ENCODE results near the gene ALG2. TPM values are rescaled to one million over a fixed set of nuclear protein-coding genes. Genes with fewer than 3 reads are reported as not detected.

Gene ALG2
- total and polyA plus RNA-seq, 2 experiments from 2014 or later, result 31.5 to 39.7 TPM

DNA sequence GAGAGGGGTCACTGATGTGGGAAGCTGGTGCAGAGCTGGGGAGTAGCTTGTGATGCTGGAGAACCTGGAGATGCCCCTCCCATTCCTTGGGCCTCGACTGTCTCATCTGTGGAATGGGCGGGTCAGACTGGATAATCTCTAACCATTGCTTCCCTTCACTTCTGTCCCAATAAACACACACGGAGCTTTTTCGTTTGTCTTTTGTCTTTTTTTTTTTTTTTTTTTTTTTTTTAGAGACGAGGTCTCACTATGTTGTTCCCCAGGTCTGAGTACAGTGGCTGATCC is 36.5 kb downstream of the ALG2 start:
- Histone ChIP-seq H4K20me1 (replicated peaks; ENCODE audit: insufficient read depth) (no peaks in the 10 kb centered on the region), H3F3A (replicated peaks; ENCODE audit: low read depth) (no peaks in the 10 kb centered on the region), H2AFZ (peak overlapping the region; percentile 97), H3K27ac (ENCODE audit: low read depth) (no peak overlapping the region), H3K4me2 (no peak overlapping the region), H3K27me3 (ENCODE audit: insufficient read depth) (no peaks in the 10 kb centered on the region), H3K36me3 (ENCODE audit: insufficient read depth) (no peaks in the 10 kb centered on the region), H3K9me2 (ENCODE audit: insufficient read depth) (no peaks in the 10 kb centered on the region), H3K79me2 (replicated peaks; ENCODE audit: insufficient read depth) (no peaks in the 10 kb centered on the region), H3K4me3 (no peak overlapping the region), H3K4me1 (ENCODE audit: insufficient read depth) (peaks cover 13% of the 10 kb centered on the region)
- H3K9me3 Mint-ChIP-seq, result no peaks in the 10 kb centered on the region
- TF ChIP-seq, protein P1, sequence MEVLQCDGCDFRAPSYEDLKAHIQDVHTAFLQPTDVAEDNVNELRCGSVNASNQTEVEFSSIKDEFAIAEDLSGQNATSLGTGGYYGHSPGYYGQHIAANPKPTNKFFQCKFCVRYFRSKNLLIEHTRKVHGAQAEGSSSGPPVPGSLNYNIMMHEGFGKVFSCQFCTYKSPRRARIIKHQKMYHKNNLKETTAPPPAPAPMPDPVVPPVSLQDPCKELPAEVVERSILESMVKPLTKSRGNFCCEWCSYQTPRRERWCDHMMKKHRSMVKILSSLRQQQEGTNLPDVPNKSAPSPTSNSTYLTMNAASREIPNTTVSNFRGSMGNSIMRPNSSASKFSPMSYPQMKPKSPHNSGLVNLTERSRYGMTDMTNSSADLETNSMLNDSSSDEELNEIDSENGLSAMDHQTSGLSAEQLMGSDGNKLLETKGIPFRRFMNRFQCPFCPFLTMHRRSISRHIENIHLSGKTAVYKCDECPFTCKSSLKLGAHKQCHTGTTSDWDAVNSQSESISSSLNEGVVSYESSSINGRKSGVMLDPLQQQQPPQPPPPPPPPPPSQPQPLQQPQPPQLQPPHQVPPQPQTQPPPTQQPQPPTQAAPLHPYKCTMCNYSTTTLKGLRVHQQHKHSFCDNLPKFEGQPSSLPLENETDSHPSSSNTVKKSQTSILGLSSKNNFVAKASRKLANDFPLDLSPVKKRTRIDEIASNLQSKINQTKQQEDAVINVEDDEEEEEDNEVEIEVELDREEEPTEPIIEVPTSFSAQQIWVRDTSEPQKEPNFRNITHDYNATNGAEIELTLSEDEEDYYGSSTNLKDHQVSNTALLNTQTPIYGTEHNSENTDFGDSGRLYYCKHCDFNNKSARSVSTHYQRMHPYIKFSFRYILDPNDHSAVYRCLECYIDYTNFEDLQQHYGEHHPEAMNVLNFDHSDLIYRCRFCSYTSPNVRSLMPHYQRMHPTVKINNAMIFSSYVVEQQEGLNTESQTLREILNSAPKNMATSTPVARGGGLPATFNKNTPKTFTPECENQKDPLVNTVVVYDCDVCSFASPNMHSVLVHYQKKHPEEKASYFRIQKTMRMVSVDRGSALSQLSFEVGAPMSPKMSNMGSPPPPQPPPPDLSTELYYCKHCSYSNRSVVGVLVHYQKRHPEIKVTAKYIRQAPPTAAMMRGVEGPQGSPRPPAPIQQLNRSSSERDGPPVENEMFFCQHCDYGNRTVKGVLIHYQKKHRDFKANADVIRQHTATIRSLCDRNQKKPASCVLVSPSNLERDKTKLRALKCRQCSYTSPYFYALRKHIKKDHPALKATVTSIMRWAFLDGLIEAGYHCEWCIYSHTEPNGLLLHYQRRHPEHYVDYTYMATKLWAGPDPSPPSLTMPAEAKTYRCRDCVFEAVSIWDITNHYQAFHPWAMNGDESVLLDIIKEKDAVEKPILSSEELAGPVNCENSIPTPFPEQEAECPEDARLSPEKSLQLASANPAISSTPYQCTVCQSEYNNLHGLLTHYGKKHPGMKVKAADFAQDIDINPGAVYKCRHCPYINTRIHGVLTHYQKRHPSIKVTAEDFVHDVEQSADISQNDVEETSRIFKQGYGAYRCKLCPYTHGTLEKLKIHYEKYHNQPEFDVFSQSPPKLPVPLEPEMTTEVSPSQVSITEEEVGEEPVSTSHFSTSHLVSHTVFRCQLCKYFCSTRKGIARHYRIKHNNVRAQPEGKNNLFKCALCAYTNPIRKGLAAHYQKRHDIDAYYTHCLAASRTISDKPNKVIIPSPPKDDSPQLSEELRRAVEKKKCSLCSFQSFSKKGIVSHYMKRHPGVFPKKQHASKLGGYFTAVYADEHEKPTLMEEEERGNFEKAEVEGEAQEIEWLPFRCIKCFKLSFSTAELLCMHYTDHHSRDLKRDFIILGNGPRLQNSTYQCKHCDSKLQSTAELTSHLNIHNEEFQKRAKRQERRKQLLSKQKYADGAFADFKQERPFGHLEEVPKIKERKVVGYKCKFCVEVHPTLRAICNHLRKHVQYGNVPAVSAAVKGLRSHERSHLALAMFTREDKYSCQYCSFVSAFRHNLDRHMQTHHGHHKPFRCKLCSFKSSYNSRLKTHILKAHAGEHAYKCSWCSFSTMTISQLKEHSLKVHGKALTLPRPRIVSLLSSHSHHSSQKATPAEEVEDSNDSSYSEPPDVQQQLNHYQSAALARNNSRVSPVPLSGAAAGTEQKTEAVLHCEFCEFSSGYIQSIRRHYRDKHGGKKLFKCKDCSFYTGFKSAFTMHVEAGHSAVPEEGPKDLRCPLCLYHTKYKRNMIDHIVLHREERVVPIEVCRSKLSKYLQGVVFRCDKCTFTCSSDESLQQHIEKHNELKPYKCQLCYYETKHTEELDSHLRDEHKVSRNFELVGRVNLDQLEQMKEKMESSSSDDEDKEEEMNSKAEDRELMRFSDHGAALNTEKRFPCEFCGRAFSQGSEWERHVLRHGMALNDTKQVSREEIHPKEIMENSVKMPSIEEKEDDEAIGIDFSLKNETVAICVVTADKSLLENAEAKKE (CRISPR knock-in tag; IDR thresholded peaks at IDR 0.05), result no peak
- no peak for TF ChIP-seq ZNF114 (CRISPR knock-in tag; IDR thresholded peaks at IDR 0.05)
- TF ChIP-seq NANOG (IDR thresholded peaks at IDR 0.05; ENCODE audit: borderline replicate concordance), result no peak
- TF ChIP-seq ZNF331 (CRISPR knock-in tag; IDR thresholded peaks at IDR 0.05; ENCODE audit: low read depth), result no peak
- TF ChIP-seq EZH2phosphoT487 (IDR thresholded peaks at IDR 0.05; ENCODE audit: unreplicated experiment), result no peak
- no peak for TF ChIP-seq CREB1 (CRISPR knock-in tag; IDR thresholded peaks at IDR 0.05; ENCODE audit: low read depth)
- TF ChIP-seq STAT1 (IDR thresholded peaks at IDR 0.05; ENCODE audit: unreplicated experiment), result no peak
- no peak for TF ChIP-seq EZH2 (IDR thresholded peaks at IDR 0.05; ENCODE audit: low read depth, unreplicated experiment)
- no peak for TF ChIP-seq JUNB (IDR thresholded peaks at IDR 0.05; ENCODE audit: unreplicated experiment)
- TF ChIP-seq, protein P2, sequence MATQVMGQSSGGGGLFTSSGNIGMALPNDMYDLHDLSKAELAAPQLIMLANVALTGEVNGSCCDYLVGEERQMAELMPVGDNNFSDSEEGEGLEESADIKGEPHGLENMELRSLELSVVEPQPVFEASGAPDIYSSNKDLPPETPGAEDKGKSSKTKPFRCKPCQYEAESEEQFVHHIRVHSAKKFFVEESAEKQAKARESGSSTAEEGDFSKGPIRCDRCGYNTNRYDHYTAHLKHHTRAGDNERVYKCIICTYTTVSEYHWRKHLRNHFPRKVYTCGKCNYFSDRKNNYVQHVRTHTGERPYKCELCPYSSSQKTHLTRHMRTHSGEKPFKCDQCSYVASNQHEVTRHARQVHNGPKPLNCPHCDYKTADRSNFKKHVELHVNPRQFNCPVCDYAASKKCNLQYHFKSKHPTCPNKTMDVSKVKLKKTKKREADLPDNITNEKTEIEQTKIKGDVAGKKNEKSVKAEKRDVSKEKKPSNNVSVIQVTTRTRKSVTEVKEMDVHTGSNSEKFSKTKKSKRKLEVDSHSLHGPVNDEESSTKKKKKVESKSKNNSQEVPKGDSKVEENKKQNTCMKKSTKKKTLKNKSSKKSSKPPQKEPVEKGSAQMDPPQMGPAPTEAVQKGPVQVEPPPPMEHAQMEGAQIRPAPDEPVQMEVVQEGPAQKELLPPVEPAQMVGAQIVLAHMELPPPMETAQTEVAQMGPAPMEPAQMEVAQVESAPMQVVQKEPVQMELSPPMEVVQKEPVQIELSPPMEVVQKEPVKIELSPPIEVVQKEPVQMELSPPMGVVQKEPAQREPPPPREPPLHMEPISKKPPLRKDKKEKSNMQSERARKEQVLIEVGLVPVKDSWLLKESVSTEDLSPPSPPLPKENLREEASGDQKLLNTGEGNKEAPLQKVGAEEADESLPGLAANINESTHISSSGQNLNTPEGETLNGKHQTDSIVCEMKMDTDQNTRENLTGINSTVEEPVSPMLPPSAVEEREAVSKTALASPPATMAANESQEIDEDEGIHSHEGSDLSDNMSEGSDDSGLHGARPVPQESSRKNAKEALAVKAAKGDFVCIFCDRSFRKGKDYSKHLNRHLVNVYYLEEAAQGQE (IDR thresholded peaks at IDR 0.05; ENCODE audit: unreplicated experiment), result no peak
- TF ChIP-seq, protein P3, sequence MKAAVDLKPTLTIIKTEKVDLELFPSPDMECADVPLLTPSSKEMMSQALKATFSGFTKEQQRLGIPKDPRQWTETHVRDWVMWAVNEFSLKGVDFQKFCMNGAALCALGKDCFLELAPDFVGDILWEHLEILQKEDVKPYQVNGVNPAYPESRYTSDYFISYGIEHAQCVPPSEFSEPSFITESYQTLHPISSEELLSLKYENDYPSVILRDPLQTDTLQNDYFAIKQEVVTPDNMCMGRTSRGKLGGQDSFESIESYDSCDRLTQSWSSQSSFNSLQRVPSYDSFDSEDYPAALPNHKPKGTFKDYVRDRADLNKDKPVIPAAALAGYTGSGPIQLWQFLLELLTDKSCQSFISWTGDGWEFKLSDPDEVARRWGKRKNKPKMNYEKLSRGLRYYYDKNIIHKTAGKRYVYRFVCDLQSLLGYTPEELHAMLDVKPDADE (IDR thresholded peaks at IDR 0.05), result no peak
- no peak for TF ChIP-seq POLR2AphosphoS5 (IDR thresholded peaks at IDR 0.05; ENCODE audit: low read depth)
- no peak for TF ChIP-seq CTCF (conservative IDR thresholded peaks at IDR 0.05; ENCODE audit: low read depth in 2 of 2)
- ATAC-seq (no peak), DNase-seq (ENCODE audit: low spot score) (no peak)
- H3K36me3 Mint-ChIP-seq (ENCODE audit: low read depth), result no peaks in the 10 kb centered on the region
- peaks cover 4% of the 10 kb centered on the region for H3K27me3 Mint-ChIP-seq (ENCODE audit: insufficient read depth, low read depth, poor library complexity)
- no peak overlapping the region for H3K27ac Mint-ChIP-seq
- H3K4me3 Mint-ChIP-seq, result no peak overlapping the region
- H3K4me1 Mint-ChIP-seq, result peaks cover 14% of the 10 kb centered on the region
